Stimulated activated CD4-positive, alpha-beta T cell treated with anti-CD3 and anti-CD28 coated beads, TNF-alpha, amount 100 ng/mL, for 24 hours (primary cell): Measurements from ENCODE around the gene FN1.
A peak's percentile ranks its signal among the peaks of the same experiment; 100 is the strongest.
"Not testable (repeated sequence)": the region's sequence is repeated elsewhere in the genome, so short reads cannot be mapped to it uniquely, and the experiment has no call there.

Experiments
- DNase-seq, 3 experiments: peaks; one replicate each; pipeline ENCODE4 v3.0.0-alpha.2; 2020; ENCODE audit warnings: low read depth in 3 of 3

The FN1 gene

DNA sequence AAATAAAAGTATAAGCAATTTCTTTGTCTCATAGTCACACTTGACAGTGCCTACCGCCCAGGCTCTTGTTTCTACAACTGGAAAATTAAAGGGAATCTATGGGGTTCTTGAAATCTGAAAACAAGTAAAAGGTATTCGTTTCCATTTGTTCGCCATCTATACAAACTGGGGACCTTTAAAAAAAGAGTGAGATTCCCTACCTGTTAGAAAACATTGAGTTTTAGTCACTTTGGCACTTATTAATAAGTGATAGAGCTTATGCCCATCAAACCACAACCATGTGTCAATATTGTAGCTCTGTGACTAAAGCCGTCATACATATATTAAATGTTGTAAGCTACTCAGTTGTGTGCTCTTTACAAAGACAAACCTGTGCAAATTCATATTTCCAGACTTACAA is 13.2 kb downstream of the FN1 start:
- no peak for DNase-seq

DNA sequence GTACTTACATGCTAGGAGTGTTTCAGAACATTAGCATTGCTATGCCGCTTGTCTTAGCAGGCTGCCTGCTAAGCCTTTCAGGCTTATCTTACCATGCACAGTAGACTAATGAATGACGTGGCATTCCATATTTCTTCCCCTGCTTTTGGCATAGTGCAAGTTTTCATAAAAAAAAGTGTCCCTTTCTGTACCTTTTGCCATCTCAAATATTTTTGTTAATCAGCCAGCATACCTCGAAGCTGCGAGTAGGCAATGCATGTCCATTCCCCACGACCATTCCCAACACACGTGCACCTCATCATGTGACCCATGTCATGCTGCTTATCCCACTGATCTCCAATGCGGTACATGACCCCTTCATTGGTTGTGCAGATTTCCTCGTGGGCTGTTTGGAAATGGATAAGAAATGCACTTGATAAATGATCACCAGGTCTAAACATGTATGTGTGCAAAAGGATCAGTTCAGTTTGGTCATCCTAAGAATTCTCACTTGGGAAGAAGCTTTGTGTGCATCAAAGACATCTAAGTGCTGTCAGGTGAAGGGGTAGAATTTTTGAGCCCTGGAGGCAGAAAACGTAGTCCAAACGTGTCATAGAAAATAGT is 13.9 kb downstream of the FN1 start:
- DNase-seq: no peak

DNA sequence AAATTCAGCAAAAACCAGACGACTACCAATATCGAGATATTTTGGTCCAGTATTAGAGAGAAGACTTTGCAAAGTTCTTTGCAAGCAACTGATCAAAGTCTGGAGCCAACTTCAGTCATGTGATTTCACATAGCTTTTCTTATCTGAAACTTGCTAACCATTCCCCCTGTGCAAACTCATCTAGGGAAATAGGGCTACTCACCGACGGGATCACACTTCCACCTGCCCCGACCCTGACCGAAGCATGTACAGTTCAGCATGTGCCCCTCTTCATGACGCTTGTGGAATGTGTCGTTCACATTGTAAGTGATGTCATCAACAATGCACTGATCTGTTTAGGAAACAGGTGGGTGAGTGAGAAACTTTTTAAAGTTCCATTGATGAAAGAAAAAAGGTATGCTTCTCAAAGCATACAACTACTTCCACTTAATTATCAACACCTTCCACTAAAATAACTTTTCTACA is 15.4 kb downstream of the FN1 start:
- no peak for DNase-seq

DNA sequence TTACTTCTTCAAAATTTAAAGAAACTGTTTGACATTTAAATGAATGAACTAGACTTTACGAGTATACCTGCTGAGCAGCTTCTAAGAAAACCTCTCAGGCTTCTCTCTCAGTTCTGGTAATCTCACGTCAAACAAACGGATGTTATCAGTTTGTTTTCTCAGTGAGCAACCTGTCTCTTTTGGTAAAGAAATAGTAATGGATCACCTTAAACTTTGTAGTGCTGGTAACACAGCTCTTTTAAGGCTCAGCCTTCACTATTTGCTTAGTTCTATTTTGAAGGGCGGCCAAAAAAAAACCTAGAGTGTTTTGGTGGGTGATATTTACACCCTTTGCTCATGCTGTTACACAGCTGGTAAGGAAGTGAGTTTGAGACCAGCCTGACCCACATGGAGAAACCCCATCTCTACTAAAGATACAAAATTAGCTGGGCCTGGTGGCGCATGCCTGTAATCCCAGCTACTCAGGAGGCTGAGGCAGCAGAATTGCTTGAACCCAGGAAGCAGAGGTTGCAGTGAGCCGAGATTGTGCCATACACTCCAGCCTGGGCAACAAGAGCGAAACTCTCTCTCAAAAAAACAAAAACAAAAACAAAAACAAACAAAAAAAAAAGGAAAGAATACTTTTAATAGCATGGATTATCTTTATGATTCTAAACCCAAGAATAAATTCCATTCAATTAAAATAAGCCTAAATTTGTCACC is 15.9 kb downstream of the FN1 start:
- DNase-seq: no peak

DNA sequence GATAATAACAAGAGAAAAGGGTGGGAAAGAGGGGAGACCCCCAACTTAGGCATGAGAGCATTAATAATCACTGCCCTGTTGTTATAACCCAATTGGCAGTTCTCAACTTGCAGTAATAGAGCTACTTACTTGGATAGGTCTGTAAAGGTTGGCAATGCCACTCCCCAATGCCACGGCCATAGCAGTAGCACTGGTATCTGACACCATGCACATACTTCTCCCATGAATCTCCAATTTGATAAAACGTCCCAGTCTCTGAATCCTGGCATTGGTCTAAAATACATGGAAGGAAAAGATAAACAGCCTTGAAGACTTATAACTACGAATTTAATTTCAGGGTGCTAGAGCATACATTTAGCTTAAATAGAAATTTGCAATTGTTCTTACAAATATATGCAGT is 16.8 kb downstream of the FN1 start:
- DNase-seq: no peak

DNA sequence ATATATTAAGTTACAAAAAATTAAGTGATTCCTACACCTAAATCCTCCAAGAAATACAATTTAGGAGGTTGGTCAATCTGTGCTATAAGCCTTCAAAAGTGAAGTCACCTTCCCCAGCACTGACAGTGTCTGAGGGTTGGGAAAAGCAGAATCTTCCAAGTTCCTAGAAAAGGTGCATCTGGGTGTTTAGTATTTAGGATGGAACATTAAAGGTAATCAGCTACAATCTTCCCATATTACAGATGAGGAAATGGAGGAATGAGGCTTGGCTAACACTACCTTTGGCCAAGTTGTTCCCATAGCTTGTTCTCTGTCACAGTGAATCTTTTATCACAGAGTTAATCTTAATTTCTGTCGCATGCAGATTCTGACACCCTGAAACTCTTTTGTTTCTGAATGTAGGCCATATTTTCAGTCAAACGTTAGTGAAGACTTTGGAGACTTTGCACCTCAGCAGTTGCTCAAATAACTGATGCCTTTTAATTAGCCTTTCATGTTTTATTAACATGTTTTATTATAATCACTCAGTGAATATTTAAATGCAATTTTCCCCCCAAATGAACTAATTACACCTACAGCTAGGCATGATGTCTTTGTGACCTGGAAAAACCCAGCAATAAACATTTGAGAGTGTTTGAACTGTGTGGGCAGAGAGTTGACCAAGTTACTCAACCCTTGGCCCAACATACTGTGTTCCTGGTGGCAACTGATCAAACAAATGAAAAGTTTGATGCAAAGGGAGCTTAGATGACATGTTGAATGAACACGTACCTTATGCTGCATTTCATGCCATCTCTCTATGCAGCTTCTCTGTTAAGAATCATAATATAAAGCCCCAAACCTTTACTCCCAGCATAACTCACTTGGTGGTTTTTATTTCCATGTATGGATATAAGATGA is 17.6 kb downstream of the FN1 start:
- DNase-seq: no peak

DNA sequence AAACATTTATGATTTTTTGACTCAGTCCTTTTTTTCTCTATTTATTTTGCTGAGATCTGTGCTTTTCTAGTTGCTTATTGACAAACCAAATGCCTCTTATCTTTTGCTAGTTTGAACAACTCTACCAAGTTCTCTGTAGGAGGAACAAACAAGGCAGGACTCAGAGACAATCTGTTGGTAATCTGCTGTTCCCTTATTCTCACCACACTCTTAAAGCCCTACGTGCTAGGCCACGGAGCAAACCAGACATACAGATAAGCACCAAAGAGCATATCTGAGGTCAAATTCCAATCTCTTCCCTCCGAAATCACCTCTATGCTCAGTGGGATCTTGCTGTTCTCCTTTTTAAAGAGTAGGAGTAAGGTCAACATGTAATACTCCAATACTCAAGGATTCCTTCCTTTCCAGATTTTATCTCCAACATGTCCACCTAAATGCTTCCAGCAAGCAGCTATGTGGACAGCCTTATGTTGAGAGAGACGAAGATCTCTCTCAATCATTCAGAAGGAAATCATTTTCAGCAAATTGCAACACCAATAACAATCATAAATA is 18.4 kb downstream of the FN1 start:
- no peak for DNase-seq

DNA sequence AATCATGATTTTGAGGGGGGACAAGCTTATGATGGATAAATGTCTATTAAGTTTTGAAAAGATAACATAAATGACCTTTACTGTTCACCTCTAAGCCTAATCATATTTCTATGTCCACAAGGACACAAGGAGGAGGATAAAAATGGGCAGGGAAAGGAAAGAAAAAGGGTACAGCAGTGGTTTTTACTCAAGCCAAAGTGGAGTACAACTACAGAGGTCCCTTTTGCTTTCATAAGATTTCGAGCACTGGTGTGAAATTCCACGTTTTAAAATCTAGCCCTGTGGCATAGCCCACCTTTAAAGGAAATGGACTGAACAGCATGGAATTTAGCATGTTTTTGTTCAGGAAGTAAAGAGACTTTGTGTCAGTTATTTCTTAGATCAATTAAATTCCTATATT is 19.2 kb downstream of the FN1 start:
- DNase-seq: no peak

DNA sequence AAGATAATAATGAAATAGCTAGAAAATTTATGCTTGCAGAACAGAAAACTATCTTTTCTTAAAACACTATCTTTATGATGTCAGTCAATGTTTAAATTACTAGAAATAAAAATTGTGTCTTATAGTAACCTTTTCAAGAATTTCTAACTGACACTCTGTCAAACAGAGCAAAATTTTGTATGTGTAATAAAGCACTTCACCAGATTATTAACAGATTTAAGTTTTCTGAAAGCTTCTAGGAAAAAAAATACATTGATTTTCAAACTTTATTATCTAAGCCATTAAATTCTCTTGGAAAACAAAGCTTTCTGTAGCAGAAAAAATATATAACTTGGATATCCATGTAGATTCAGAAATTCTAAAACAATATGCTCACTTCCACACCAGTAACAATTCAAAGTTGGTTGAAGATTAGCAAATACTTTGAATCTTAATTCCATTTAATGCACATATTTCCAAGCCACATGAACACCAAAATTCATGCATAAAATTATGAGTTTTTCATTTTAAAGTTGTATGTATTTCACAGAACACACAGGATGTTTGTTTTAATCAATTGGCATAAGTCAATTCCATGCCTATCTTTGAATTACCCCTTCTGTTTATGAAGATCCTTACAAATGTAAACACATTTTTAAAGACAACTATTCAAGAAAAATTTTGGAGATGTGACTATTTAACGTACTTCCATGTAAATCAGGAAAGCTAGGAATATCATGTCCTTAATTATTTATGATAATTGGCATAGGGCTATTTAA is 19.9 kb downstream of the FN1 start:
- no peak for DNase-seq

DNA sequence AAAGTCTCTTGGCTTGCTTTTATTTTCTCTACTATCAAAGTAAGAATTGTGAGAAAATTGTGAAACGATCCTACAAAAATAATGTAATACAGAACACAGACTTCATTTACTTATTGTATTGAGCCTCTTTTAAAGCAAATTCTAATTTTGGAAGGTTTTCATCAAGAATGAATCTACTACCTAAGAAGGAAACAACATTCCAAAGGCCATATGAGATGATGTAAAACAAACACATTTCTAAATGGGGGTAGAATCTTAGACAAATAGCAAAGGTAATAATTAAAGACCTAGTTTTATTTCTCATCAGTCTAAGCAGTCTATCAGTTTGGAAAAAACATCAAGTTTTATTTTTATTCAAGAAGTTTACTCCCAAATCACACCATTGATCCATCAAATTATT is 20.6 kb downstream of the FN1 start:
- no peak for DNase-seq

DNA sequence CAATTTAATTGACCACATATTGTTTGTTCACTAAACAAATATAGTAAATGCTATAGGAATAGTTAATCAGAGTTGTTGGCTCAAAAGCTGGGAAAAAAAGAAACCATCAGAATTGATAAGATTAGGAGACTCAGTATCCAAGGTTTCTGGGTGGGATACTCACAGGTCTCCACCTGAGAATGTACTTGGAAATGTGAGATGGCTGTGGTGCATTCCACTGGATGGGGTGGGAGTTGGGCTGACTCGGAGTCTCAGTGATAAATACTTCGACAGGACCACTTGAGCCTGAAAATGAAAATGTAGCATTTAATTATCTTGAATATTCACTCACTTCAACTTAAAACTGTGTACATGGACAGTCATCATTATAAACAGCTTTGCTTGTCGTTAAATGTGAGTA is 21.2 kb downstream of the FN1 start:
- no peak for DNase-seq

DNA sequence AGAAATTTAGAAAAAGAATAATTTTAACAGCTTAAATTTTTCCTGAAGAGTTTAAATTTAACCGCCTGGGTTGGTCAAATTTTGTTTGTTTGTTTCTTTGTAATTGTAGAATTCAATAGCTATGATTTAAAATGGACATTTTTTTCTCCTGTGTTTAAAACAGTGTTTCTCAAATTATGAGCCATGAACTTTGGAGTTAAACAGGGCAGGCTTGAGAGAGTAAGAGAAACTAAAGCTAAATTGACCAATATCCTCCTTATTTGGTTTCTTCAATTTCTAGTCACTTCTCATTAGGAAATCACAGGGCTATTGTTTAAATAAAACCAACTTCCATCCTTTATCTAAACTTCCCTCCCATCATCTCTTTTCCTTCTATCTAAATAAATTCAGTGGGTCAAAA is 21.9 kb downstream of the FN1 start:
- no peak for DNase-seq

DNA sequence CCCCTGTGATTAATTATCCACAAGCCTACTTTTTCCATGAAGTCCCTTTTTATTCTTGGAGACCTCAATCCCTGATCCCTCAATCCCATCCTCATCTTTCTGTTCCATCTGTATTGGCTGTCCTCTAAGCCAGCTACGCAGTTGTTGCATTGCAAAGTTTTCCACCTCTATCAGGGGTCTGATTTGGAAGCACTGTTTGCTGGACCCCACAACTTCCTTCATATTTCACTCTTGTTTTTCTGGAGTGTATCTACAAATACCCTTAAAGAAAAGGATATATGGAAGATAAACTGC is 22.4 kb downstream of the FN1 start:
- no peak for DNase-seq

DNA sequence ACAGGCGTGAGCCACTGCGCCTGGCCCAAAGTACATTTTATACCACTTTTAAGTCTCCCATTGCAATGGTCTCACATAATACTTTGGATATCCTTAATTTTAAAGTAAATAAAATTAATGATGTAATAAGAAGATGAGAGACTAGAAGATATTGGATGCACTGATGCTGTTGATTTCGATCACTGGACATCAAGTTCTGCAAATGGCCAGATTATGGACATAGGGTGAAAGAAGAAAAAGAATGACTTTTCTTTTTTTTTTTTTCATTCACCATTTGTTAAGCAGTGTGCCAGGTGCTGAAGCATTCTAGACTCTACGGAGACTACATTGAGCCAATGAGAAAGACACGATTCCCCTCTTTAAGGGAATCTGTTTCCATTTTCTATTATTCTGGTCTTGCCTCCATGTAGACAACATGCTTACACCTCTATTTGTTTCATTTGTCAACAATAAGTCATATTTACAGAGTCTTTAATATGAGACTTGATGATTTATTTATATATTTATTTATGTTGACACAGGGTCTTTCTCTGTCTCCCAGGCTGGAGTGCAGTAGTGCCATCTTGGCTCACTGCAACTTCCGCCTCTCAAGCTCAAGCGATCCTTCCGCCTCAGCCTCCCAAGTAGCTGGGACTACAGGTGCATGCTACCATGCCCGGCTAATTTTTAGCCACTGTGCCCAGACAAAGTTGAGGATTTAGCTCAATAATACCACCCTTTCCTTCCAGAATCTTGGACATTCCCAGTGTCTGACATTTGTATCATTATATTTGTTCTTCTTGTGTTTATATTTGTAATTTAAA is 23.7 kb downstream of the FN1 start:
- DNase-seq: no peak

DNA sequence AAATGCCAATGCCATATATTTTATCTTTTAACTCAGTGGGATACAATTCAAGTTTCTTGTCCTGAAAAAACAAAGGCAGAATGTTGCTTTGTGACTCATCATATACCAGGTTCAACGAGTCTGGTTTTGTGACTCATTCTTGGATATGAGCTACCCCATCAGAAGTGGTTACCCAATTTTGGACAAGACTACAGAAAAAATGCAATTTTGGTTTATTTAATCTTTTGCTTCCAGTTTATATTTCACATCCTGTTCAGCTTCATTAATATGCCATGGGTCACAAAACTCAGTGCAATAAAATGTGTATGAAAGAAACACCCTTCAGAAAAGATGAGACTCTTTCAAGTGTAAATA is 25.0 kb downstream of the FN1 start:
- no peak for DNase-seq

DNA sequence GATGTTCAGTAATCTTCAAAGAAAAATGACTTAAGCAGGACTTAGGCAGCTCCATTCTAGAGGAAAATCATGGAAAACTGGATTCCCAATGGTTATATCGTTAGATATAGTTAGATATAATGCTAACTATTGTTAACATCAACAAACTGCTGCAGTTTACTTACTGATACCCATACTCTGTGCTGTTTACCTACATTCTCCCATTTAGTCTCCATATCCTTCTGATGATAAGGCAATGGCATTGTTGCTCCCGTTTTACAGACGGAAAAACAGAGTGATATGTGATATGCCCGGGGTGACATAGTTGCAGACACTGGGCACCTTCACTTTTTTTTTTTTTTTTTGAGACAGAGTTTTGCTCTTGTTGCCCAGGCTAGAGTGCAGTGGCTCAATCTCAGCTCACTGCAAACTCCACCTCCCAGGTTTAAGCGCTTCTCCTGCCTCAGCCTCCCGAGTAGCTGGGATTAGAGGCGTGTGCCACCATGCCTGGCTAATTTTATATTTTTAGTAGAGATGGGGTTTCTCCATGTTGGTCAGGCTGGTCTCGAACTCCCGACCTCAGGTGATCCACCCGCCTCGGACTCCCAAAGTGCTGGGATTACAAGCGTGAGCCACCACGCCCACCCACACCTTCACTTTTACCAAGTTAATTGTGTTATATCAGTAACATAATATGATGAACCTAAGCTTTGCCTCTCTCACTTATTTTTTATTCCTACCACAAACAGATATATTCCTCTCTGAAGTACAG is 25.5 kb downstream of the FN1 start:
- not testable (repeated sequence) for DNase-seq

DNA sequence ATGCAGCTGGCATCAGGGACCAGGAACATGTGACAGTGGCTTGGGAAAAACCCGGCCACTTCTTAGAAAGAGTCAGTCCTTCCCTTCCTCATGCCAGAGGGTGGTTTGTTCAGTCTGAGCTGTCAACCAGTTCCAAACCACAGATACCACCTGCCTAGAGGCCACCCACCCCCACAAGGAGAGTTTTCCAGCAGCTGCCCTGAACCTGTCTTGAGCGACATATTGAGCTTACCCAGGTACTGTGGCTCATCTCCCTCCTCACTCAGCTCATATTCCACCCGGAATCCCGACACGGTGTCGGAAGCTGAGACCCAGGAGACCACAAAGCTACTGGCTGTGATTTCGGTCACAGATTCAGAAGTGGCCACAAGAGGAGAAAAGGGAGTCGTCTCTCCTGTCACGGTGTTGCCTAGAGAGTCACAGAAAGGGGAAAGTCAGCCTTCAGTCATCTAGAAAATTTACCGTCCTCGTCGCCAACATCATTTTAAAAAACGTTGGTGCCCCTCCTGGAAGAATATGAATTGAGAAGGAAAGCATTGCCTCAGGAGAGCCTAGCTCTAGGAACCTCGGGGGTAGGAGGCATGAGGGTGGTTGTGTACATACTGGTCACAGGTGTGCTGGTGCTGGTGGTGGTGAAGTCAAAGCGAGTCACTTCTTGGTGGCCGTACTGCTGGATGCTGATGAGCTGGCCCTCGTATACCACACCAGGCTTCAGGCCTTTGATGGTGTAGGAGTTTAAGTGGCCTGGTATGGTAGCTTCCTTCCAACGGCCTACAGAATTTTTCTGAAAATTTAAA is 26.3 kb downstream of the FN1 start:
- peak in 1 of 3 experiments; percentile 33 for DNase-seq

DNA sequence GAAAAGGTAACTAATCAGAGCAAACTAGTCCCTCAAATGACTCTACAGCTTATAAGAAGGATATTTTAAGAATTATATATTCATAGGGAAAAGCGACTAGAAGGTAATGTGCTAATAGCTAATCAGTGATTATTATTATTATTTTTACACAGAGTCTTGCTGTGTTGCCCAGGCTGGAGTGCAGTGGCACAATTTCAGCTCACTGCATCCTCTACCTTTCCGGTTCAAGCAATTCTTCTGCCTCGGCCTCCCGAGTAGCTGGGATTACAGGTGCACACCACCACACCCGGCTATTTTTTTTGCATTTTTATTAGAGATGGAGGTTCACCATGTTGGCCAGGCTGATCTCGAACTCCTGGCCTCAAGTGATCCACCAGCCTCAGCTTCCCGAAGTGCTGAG is 27.4 kb downstream of the FN1 start:
- not testable (repeated sequence) for DNase-seq

DNA sequence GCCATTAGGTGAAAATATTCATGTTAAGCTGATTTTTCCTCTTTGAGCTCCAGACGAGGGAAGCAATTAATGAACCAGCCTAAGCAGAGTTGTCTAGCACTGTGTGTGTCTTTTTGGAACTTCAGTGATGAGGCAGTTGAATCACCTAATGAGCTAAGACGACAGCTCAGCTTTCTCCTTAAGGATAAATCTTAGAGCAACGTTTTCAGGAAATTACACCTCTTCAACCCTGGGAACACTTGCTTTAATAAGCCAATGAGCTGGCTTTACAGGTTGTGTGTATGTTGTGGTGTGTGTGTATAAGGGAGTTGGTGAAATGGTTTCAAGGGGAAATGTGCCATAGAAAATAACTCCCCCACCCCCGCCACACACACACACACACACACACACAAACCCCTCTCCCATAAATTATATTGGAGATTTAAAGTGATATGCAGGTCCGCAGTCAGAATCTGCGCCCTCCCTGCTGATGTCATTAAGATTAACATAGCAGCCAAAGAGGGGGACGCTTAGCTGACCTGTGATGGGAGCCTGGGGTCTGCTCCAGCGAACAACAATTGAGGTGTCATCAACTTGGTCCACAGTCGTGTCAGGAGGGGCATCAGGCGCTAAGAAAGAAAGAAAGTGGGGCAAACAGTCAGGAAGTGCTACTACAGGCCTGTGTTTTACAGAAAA is 28.1 kb downstream of the FN1 start:
- no peak for DNase-seq
